NCI-H345 treated with DMSO at 0.1 percent for 48 hours (cell line): ENCODE measurements around the gene ZNF581.

Experiments used
- DNase-seq: peaks from one replicate; lab custom pipeline; 2025; ENCODE audit not compliant: unreplicated experiment; lab: John Stamatoyannopoulos, UW

The ZNF581 gene

GRCh38 chr19:55691561-55692481, 48.4 kb downstream of the ZNF581 start:
- no peak for DNase-seq

- DNase-seq: no peak
Measured at GRCh38 chr19:55692681-55693081, 49.2 kb downstream of the ZNF581 start.

GRCh38 chr19:55693336-55693974, 50.0 kb downstream of the ZNF581 start:
- no peak for DNase-seq

GRCh38 chr19:55694241-55694655, 50.8 kb downstream of the ZNF581 start:
- no peak for DNase-seq

- DNase-seq: no peak
Measured at GRCh38 chr19:55694656-55695491, 51.4 kb downstream of the ZNF581 start.
